ENCODE measurements around the gene MTUS2. TPM values are rescaled to one million over a fixed set of nuclear protein-coding genes. Genes with fewer than 3 reads are reported as not detected.

MTUS2 gene
- total and polyA plus RNA-seq, 10 of the 15 experiments (the other 5 are each of a cell fraction or from before 2014, with no cell fraction given): under 0.01 to 0.05 (median 0.02) TPM; not detected in 6

DNA sequence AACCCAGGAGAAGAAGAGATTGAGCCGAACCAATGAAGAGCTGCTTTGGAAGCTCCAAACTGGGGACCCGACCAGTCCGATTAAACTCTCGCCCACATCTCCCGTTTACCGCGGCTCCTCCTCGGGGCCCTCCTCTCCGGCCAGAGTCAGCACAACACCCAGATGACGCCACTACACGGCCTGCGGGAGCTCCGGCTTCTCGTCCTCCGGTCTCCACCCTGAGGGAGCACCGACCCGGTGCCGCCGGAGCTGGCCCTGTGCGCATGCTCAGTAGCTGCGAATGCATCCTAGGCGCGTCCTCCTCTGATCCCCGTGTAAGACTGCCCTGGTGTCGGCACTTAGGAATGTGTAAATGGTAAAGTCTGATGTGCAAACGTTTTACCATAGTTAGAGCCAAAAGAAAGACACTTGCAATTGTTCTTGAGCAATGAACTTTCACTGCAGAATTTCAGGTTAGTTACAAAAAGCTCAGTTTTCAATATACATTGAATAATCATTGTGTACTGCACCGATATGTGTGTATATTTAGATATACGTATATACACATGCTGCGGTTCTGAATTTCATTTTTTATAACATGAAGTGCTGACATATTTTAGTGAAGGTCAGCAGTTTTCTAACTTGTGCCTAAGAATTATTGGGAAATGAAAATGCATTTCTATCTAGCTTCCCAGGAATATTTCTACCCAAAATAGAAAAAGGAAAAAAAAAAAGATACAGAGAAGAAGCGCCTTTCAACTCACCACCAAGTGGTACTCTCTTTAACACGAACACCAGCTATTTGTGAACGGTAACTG, 683.1 kb downstream of the MTUS2 start:
- SMC1A ChIA-PET (ENCODE audit: uncharacterized antibody, unreplicated experiment): interaction anchor here (0.6 to 1.3 kb wide), 3 partner anchors 10 to 619 kb away, joined by 3 read pairs; no protein-coding TSS in a partner anchor
- FAIRE-seq: no peak
- H3K9ac ChIP-seq (ENCODE audit: control insufficient read depth, insufficient read depth, low read length): no peak overlapping the region
- DNase-seq (ENCODE audit: low read depth, low spot score): no peak
- CTCF ChIA-PET: interaction anchor here (0.6 to 1.5 kb wide), 5 partner anchors 7 to 205 kb away, joined by 3 to 4 read pairs (median 3); no protein-coding TSS in a partner anchor
- no TSS peak for BruUV-seq (replicated peaks)
- no peaks in the 10 kb centered on the region for H4K20me1 ChIP-seq (ENCODE audit: control insufficient read depth, insufficient read depth)
- no peak for TF ChIP-seq WRNIP1 (IDR thresholded peaks at IDR 0.05; ENCODE audit: borderline replicate concordance, low read depth, low read length)
- TF ChIP-seq EED (IDR thresholded peaks at IDR 0.05; ENCODE audit: low read depth): no peak
- TF ChIP-seq MTA2 (IDR thresholded peaks at IDR 0.05; ENCODE audit: low read depth): no peak
- no peak for TF ChIP-seq IKZF2 (IDR thresholded peaks at IDR 0.05)
- TF ChIP-seq RBBP5 (conservative IDR thresholded peaks at IDR 0.05): no peak
- no peak for TF ChIP-seq RB1 (IDR thresholded peaks at IDR 0.05; ENCODE audit: borderline replicate concordance)
- TF ChIP-seq NFYB (IDR thresholded peaks at IDR 0.05; ENCODE audit: insufficient read depth, low read depth, low read length): no peak
- no peak for TF ChIP-seq ESRRA (IDR thresholded peaks at IDR 0.05; ENCODE audit: low read length)
- TF ChIP-seq NR2C1 (IDR thresholded peaks at IDR 0.05): no peak
- no peak for TF ChIP-seq SUPT20H (IDR thresholded peaks at IDR 0.05; ENCODE audit: borderline replicate concordance, control insufficient read depth, low read depth, low read length)
- TF ChIP-seq POLR2A (IDR thresholded peaks at IDR 0.05; ENCODE audit: low read depth, low read length): no peak
- TF ChIP-seq CHD2 (IDR thresholded peaks at IDR 0.05; ENCODE audit: borderline replicate concordance, low read depth, low read length): no peak
- TF ChIP-seq ZNF687 (IDR thresholded peaks at IDR 0.05): no peak
- no peak for TF ChIP-seq SMC3 (IDR thresholded peaks at IDR 0.05; ENCODE audit: borderline replicate concordance, low read length)
- no peak for TF ChIP-seq KLF5 (IDR thresholded peaks at IDR 0.05; ENCODE audit: partially characterized antibody)
- no peak for TF ChIP-seq SP1 (IDR thresholded peaks at IDR 0.05; ENCODE audit: low read depth, low read length)
- no peak for ATAC-seq
- no peak overlapping the region for H3K27ac ChIP-seq (ENCODE audit: control insufficient read depth, insufficient read depth)
- no peaks in the 10 kb centered on the region for H3K4me1 ChIP-seq (ENCODE audit: control insufficient read depth, insufficient read depth, low read length)
- H3K4me3 ChIP-seq: no peak overlapping the region
- intact Hi-C loops (cut with micrococcal nuclease; ENCODE audit: unreplicated experiment) (no loop called here), in situ Hi-C loops (cut with MboI) (no loop called here)
- no peak overlapping the region for H2AFZ ChIP-seq (ENCODE audit: control insufficient read depth, low read depth, low read length)
- no peaks in the 10 kb centered on the region for H3K27me3 ChIP-seq (replicated peaks in 1 of 2; ENCODE audit: control insufficient read depth in 2 of 2, insufficient read depth in 2 of 2, low read length in 1 of 2)
- 37% methylated on average over 32 of the region's 32 CpGs for WGBS (ENCODE audit: insufficient coverage, insufficient replicate concordance, low lambda C conversion rate, missing lambda C conversion rate)
- RAD21 ChIA-PET (ENCODE audit: unreplicated experiment): interaction anchor here (0.6 kb wide), 1 partner anchor 55 kb away, joined by 3 read pairs; no protein-coding TSS in a partner anchor
- H3K36me3 ChIP-seq (ENCODE audit: control insufficient read depth in 2 of 2, insufficient read depth in 2 of 2, low read length in 1 of 2): no peaks in the 10 kb centered on the region
- POLR2A ChIA-PET: no interaction called here
- H3K79me2 ChIP-seq (ENCODE audit: control insufficient read depth, insufficient read depth, low read length): no peaks in the 10 kb centered on the region
- H3K4me2 ChIP-seq (ENCODE audit: control insufficient read depth, insufficient read depth): no peak overlapping the region
- H3K9me3 ChIP-seq (replicated peaks; ENCODE audit: control insufficient read depth, insufficient read depth, low read length): no peaks in the 10 kb centered on the region
